Mucosa of descending colon (tissue), 3 donors: ENCODE data around the gene SYTL3. TPM values are rescaled to one million over a fixed set of nuclear protein-coding genes. Genes with fewer than 3 reads are reported as not detected.
"Not testable (repeated sequence)": the region's sequence is repeated elsewhere in the genome, so short reads cannot be mapped to it uniquely, and the experiment has no call there.

Experiments used
- ATAC-seq: fragments of 200-7000 bp; cut with Tn5 transposase; one replicate; pipeline ENCODE4 v1.9.1; 2020; ENCODE audit warnings: mild to moderate bottlenecking, moderate library complexity
- DNase-seq, 3 donors: peaks; one replicate each; pipeline ENCODE4 v3.0.0-alpha.2; 2020
- H3K36me3 ChIP-seq: fragments of 200-600 bp; one replicate; pipeline ENCODE4 v1.8.0; 2021; ENCODE audit warnings: low read depth, mild to moderate bottlenecking
- H3K4me1 ChIP-seq: fragments of 200-600 bp; one replicate; pipeline ENCODE4 v1.8.0; 2021; ENCODE audit warnings: low read depth, mild to moderate bottlenecking
- H3K4me3 ChIP-seq: fragments of 200-600 bp; one replicate; pipeline ENCODE4 v1.8.0; 2021; ENCODE audit warnings: mild to moderate bottlenecking
- H3K9me3 ChIP-seq: fragments of 200-600 bp; one replicate; pipeline ENCODE4 v1.8.0; 2021; ENCODE audit warnings: mild to moderate bottlenecking
- intact Hi-C, 2 donors: fragments of 100-400 bp; cut with DNase I in 1 of 2; cut with micrococcal nuclease in 1 of 2; formaldehyde crosslinking; loops; one replicate each; pipeline versions ENCODE4 v1.11.0 to v1.11.1; 2022; cut with DNase I, micrococcal nuclease
- total RNA-seq, 3 donors: library from RNA; stranded (reverse); fragmentation: NEBNext Ultra II Directional in 2 of 3; extraction: Animal tissue kit (Norgen Biotek cat#: 25700) in 2 of 3; gene quantifications; one replicate each; pipeline versions ENCODE4 v1.2.1 to v1.2.4, GENCODE V29; 2021 to 2023
- TF ChIP-seq, protein P1 (sequence below): fragments of 200-600 bp; IDR thresholded peaks from one replicate; pipeline ENCODE4 v1.8.0; 2022; ENCODE audit warnings: antibody characterized with exemption, mild to moderate bottlenecking
- donor health status: DM: no; HTN: no; CAD: no; lungs with moderate emphysema.
- donor health status: DM: no; HTN: no; CAD: no.
- donor health status: DM: no; HTN: yes; CAD: no.

SYTL3 gene
- total RNA-seq, 3 donors from 2014 or later, result 2.8 to 4.7 (median 4.4) TPM

DNA sequence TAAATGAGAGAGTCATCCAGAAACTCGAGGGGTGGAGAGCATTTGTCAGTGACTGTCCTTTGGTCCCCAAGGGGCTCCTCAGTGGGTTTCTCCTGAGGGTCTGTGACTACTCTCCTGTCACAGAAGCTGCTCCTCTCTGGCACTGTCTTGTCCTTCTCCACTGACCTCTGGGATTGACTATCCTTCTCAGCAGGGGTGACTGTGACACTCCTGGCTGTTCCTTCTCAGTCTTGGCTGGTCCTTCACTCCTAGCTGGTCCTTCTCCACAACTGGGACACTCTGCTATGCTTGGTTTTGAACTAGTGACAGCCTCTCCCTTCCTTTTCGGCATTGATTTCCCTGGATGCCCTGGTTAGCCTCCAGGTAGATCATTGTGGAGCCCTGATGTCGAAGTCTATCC lies 38.8 kb upstream of the SYTL3 start:
- Histone ChIP-seq H3K4me3 (no peak overlapping the region), H3K4me1 (no peaks in the 10 kb centered on the region), H3K9me3 (no peaks in the 10 kb centered on the region), H3K36me3 (no peaks in the 10 kb centered on the region)
- DNase-seq, result no peak
- intact Hi-C loops, result no loop called here
- no peak for ATAC-seq
- TF ChIP-seq, protein P1, sequence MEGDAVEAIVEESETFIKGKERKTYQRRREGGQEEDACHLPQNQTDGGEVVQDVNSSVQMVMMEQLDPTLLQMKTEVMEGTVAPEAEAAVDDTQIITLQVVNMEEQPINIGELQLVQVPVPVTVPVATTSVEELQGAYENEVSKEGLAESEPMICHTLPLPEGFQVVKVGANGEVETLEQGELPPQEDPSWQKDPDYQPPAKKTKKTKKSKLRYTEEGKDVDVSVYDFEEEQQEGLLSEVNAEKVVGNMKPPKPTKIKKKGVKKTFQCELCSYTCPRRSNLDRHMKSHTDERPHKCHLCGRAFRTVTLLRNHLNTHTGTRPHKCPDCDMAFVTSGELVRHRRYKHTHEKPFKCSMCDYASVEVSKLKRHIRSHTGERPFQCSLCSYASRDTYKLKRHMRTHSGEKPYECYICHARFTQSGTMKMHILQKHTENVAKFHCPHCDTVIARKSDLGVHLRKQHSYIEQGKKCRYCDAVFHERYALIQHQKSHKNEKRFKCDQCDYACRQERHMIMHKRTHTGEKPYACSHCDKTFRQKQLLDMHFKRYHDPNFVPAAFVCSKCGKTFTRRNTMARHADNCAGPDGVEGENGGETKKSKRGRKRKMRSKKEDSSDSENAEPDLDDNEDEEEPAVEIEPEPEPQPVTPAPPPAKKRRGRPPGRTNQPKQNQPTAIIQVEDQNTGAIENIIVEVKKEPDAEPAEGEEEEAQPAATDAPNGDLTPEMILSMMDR, result no peak

DNA sequence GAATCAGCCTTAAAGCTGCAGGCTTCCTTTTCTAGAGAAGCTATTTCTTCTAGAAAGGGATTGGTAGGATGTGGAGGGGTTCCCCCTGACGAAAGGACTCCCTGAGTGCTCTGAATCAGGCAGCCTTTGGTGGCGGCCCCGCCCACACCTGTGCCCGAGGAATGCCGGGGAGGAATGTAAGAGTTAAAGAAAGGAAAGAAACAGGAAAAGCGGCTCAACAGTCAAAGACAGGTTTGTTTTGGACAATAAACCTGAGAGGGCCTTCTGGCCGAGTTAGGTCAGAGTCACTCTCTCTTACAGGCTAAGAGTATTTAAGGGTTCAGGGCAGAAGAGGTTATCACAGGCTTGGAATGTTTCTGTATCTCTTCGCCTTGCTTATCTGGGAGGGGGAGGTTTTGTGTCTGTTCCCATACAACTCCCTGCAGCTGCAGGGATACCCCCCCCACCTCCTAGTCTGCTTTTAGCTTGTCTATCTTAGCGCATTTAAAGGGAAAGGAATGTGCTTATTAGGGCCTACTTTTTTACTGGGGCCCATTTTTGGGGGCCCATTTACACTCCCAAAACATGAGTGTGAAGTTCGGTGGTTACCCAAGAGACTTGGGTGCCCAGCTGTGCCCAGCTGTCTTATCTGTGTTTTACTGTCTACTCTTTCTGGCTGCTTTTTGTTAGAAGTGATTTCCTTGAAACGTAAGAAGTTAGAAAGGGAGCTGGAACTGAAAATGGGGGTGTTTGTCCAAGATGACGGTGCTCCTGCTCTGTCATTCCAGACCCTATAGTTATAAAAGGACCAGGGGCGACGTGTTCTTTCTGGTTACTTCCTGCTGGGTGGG lies 38.1 kb upstream of the SYTL3 start:
- H3K36me3 ChIP-seq, result no peaks in the 10 kb centered on the region
- ATAC-seq (peak; percentile 56), DNase-seq (no peak)
- TF ChIP-seq, protein P1, result no peak
- no peaks in the 10 kb centered on the region for H3K9me3 ChIP-seq
- intact Hi-C loops, result no loop called here
- H3K4me1 ChIP-seq, result no peaks in the 10 kb centered on the region
- no peak overlapping the region for H3K4me3 ChIP-seq

DNA sequence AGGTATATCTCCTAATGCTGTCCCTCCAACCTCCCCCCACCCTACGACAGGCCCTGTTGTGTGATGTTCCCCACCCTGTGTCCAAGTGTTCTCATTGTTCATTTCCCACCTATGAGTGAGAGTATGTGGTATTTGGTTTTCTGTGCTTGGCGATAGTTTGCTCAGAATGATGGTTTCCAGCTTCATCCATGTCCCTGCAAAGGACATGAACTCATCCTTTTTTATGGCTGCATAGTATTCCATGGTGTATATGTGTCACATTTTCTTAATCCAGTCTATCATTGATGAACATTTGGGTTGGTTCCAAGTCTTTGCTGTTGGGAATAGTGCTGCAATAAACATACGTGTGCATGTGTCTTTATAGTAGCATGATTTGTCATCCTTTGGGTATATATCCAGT lies 35.2 kb upstream of the SYTL3 start:
- H3K4me3 ChIP-seq, H3K9me3 ChIP-seq, intact Hi-C loops, ATAC-seq, H3K36me3 ChIP-seq, DNase-seq, H3K4me1 ChIP-seq: not testable (repeated sequence)

DNA sequence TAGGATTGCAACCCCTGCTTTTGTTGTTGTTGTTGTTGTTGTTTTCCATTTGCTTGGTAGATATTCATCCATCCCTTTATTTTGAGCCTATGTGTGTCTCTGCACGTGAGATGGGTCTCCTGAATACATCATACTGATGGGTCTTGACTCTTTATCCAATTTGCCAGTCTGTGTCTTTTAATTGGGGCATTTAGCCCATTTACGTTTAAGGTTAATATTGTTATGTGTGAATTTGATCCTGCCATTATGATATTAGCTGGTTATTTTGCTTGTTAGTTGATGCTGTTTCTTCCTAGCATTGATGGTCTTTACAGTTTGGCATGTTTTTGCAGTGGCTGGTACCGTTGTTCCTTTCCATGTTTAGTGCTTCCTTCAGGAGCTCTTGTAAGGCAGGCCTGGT lies 31.6 kb upstream of the SYTL3 start:
- intact Hi-C loops, H3K4me3 ChIP-seq, ATAC-seq, DNase-seq, H3K9me3 ChIP-seq, H3K36me3 ChIP-seq, H3K4me1 ChIP-seq: not testable (repeated sequence)

DNA sequence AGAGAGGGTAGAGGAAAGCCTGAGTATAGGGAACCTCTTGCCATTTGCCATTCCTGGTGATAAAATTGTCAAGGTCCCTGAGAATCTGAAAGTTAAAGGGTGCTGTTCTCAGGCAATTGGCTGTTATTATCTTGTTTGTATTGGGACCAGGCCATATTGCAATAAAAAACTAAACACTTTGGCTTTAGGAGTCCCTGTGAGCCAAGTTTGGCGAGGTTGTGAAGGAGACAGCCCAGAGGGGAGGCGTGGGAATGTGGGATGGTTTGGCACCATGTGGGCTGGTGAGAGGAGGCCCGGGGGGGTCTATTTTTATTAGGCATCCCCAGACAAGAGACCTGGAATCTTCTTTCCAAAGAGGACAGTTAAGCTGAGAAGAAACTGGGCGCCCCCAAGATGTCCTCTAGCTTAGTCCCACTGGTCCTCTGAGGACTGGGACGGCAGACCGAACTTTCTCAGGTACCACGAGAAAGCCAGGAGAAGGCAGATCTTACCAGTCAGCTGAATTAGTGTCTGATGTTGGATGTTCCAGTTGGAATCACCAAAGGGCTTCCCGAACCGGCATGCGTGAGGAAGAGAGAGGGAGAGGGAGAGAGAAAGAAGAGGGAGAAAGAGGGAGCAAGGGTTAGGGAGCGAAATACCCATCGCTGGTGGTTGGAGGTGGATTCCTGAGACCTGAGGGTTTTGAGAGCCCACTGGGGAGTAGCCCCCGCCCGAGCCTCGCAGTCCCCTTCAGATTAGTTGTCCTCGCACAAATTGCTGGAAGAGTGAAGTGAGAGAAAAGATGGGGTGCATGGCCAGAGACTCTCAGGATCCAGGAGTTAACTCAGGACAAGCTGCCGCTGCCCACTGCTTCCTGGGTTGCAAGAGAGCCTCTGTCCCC lies 29.7 kb upstream of the SYTL3 start:
- DNase-seq (peak in 1 of 3 donors; percentile 27), ATAC-seq (peak; percentile 88)
- H3K36me3 ChIP-seq, result peaks cover 6% of the 10 kb centered on the region
- H3K9me3 ChIP-seq, result no peaks in the 10 kb centered on the region
- intact Hi-C loops, result no loop called here
- H3K4me1 ChIP-seq, result peaks cover 6% of the 10 kb centered on the region
- no peak overlapping the region for H3K4me3 ChIP-seq
- TF ChIP-seq, protein P1, result no peak

DNA sequence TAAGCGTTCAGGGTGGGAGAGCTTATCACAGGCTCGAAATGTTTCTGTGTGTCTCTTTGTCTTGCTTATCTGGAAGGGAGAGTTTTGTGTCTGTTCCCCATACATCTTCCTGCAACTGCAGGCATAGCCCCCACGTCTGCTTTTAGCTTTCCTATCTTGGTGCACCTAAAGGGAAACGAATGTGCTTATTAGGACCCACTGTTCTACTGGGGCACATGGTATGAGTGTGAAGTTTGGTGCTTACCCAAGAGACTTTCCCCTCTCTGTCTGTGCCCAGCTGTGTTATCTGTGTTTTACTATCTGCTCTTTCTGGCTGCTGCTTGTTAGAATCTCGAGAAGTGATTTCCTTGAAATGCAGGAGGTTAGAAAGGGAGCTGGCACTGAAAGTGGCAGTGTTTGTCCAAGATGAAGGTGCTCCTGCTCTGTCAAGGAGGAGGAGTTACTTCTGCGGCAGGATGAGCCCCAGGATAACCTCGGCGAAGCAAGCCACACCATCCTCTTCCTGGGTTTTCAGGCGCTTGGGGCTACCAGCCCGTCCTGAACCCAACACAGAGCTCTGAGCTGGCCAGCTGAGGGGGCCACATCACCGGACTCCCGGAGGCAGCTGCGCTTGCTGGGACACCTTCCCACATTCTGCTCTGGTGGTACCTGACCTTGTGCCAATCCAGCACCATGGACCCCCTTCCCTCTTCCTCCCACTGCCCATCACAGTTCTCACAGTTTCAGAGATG lies 28.7 kb upstream of the SYTL3 start:
- Histone ChIP-seq H3K9me3 (no peaks in the 10 kb centered on the region), H3K4me3 (no peak overlapping the region), H3K4me1 (peaks cover 6% of the 10 kb centered on the region), H3K36me3 (peaks cover 6% of the 10 kb centered on the region)
- TF ChIP-seq, protein P1, result no peak
- ATAC-seq (no peak), DNase-seq (peak in 1 of 3 donors; percentile 13)
- intact Hi-C loops, result no loop called here
